ENCODE data around the gene OSBPL3.

The OSBPL3 gene

GRCh38 chr7:24896031-24896501, 83.9 kb downstream of the OSBPL3 start:
- DNase-seq (ENCODE audit: low read depth), result no peak

- no peak for DNase-seq (ENCODE audit: low read depth)
These were observed 85.4 kb downstream of the OSBPL3 start for GRCh38 chr7:24894429-24895221.

GRCh38 chr7:24891311-24891735, 88.7 kb downstream of the OSBPL3 start:
- no peak for DNase-seq (ENCODE audit: low read depth)

GRCh38 chr7:24889611-24890010, 90.4 kb downstream of the OSBPL3 start:
- no peak for DNase-seq (ENCODE audit: low read depth)

- no peak for DNase-seq (ENCODE audit: low read depth)
These were observed 91.3 kb downstream of the OSBPL3 start for GRCh38 chr7:24888653-24889052.

GRCh38 chr7:24885716-24886115, 94.3 kb downstream of the OSBPL3 start:
- DNase-seq (ENCODE audit: low read depth), result no peak

- no peak for DNase-seq (ENCODE audit: low read depth)
These were observed 94.7 kb downstream of the OSBPL3 start for GRCh38 chr7:24885305-24885704.

GRCh38 chr7:24884401-24884800, 95.6 kb downstream of the OSBPL3 start:
- DNase-seq (ENCODE audit: low read depth), result no peak

- no peak for DNase-seq (ENCODE audit: low read depth)
These were observed 96.4 kb downstream of the OSBPL3 start for GRCh38 chr7:24883622-24884013.

GRCh38 chr7:24882989-24883621, 96.9 kb downstream of the OSBPL3 start:
- DNase-seq (ENCODE audit: low read depth), result no peak

- DNase-seq (ENCODE audit: low read depth), result no peak
These were observed 98.4 kb downstream of the OSBPL3 start for GRCh38 chr7:24881623-24882022.

GRCh38 chr7:24880886-24881285, 99.1 kb downstream of the OSBPL3 start:
- DNase-seq (ENCODE audit: low read depth), result no peak

- DNase-seq (ENCODE audit: low read depth), result no peak
These were observed 100.7 kb downstream of the OSBPL3 start for GRCh38 chr7:24879291-24879690.

GRCh38 chr7:24877790-24878311, 102.1 kb downstream of the OSBPL3 start:
- DNase-seq (ENCODE audit: low read depth), result peak; percentile 1

- DNase-seq (ENCODE audit: low read depth), result no peak
These were observed 105.2 kb downstream of the OSBPL3 start for GRCh38 chr7:24874791-24875190.

- no peak for DNase-seq (ENCODE audit: low read depth)
These were observed 106.0 kb downstream of the OSBPL3 start for GRCh38 chr7:24873944-24874343.

GRCh38 chr7:24871770-24872169, 108.2 kb downstream of the OSBPL3 start:
- DNase-seq (ENCODE audit: low read depth), result no peak

- no peak for DNase-seq (ENCODE audit: low read depth)
These were observed 109.2 kb downstream of the OSBPL3 start for GRCh38 chr7:24870766-24871165.

GRCh38 chr7:24869572-24869971, 110.4 kb downstream of the OSBPL3 start:
- DNase-seq (ENCODE audit: low read depth), result no peak

- DNase-seq (ENCODE audit: low read depth), result no peak
These were observed 111.2 kb downstream of the OSBPL3 start for GRCh38 chr7:24868741-24869140.

- no peak for DNase-seq (ENCODE audit: low read depth)
These were observed 113.9 kb downstream of the OSBPL3 start for GRCh38 chr7:24866004-24866615.

- DNase-seq (ENCODE audit: low read depth), result no peak
These were observed 115.7 kb downstream of the OSBPL3 start for GRCh38 chr7:24864214-24864817.

Measured in T-helper 22 cell (primary cell).